ACHN (cell line): Measurements from ENCODE around the gene DNAJC19.

Experiments
- DNase-seq: peaks from one replicate; pipeline ENCODE4 v3.0.0-alpha.2; 2015
- in situ Hi-C: cut with HindIII; loops from 2 replicates; pipeline ENCODE4 v1.10.0; 2017; ENCODE audit warnings: low sequenced_read_pairs, low pct_ligation_motif_present, low pct_unique_long_range_greater_than_20kb

The DNAJC19 gene

GRCh38 chr3:180973543-180973942 lies 16.0 kb downstream of the DNAJC19 start:
- no peak for DNase-seq
- in situ Hi-C loops = no loop called here

- no peak for DNase-seq
- in situ Hi-C loops = no loop called here
Measured at GRCh38 chr3:180970931-180971330, 18.6 kb downstream of the DNAJC19 start.

GRCh38 chr3:180962530-180962929 lies 27.0 kb downstream of the DNAJC19 start:
- in situ Hi-C loops = no loop called here
- DNase-seq = no peak

- in situ Hi-C loops = no loop called here
- no peak for DNase-seq
Measured at GRCh38 chr3:180961552-180961951, 28.0 kb downstream of the DNAJC19 start.

GRCh38 chr3:180961087-180961486 lies 28.4 kb downstream of the DNAJC19 start:
- in situ Hi-C loops = no loop called here

GRCh38 chr3:180959691-180960090 lies 29.8 kb downstream of the DNAJC19 start:
- in situ Hi-C loops = no loop called here
- no peak for DNase-seq

More at GRCh38 chr3:180961087-180961486, 28.4 kb downstream of the DNAJC19 start:
- no peak for DNase-seq

- in situ Hi-C loops = no loop called here
- DNase-seq = no peak
Measured at GRCh38 chr3:180947761-180948390, 41.7 kb downstream of the DNAJC19 start.

GRCh38 chr3:180940826-180941225 lies 48.7 kb downstream of the DNAJC19 start:
- in situ Hi-C loops = no loop called here
- DNase-seq = no peak

- no peak for DNase-seq
- in situ Hi-C loops = no loop called here
Measured at GRCh38 chr3:180934638-180935037, 54.9 kb downstream of the DNAJC19 start.
